Dendritic cell treated with granulocyte-macrophage colony-stimulating factor and Interleukin-4, amounts not matched to agents 40 ng/mL and 50 ng/mL, for 4 days (primary cell): ENCODE results near the gene OGDHL.

ENCODE experiments used
- H3K27ac Mint-ChIP-seq: one replicate; pipeline ENCODE4 v1.8.0; 2022; ENCODE audit warnings: mild to moderate bottlenecking, mixed read lengths
- H3K27me3 Mint-ChIP-seq: one replicate; pipeline ENCODE4 v1.8.0; 2022; ENCODE audit warnings: mild to moderate bottlenecking, mixed read lengths
- H3K36me3 Mint-ChIP-seq: one replicate; pipeline ENCODE4 v1.8.0; 2022; ENCODE audit warnings: low read depth, mixed read lengths
- H3K4me1 Mint-ChIP-seq: one replicate; pipeline ENCODE4 v1.8.0; 2022; ENCODE audit warnings: low read depth, mixed read lengths
- H3K4me3 Mint-ChIP-seq: one replicate; pipeline ENCODE4 v1.8.0; 2022; ENCODE audit warnings: mild to moderate bottlenecking, moderate library complexity, mixed read lengths
- H3K9me3 Mint-ChIP-seq: one replicate; pipeline ENCODE4 v1.8.0; 2022; ENCODE audit warnings: mixed read lengths
- intact Hi-C: fragments of 100-400 bp; cut with micrococcal nuclease; formaldehyde crosslinking; loops from one replicate; pipeline ENCODE4 v1.15.0; 2022

The OGDHL gene

DNA sequence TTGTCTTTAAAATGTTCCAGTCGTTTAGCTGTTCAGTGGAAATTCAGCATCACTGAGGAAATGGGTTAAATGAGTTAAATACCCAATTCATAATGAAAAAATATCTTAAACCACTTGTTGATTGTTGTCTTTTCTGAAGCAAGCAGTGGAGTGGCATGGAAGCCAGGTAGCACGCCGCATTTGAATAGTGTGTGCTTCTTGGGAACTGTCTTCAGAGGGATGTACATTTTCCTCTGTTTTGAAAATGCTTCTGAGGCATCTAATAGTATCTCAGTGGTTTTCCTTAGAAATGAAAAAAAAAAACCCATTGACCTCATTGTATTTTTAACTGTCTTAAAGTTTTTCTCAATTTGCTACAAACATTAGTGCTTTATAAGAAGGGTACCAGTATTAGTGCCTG is 54.5 kb downstream of the OGDHL start:
- Mint-ChIP-seq H3K27ac (no peak overlapping the region), H3K9me3 (peaks cover 5% of the 10 kb centered on the region), H3K4me1 (no peaks in the 10 kb centered on the region), H3K27me3 (peaks cover 7% of the 10 kb centered on the region), H3K4me3 (no peak overlapping the region), H3K36me3 (no peaks in the 10 kb centered on the region)
- intact Hi-C loops = no loop called here

DNA sequence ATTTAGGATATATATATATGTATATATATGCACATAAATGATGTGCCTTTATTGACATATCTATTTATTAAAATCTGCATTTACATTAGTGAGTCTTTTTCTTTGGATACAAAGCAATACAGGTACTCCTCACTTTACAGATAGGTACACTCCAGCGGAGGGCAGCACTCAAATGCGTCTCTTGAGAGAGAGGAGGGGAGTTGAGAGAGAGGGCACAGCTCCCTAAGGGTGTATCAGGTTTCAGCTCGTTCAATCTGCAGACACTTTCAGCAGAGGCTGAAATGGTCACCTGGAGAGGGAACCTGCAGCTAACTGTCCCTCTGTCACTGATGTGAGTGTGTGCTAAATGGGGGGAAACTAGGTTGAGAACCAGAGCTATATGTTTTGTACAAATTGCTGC is 61.1 kb downstream of the OGDHL start:
- Mint-ChIP-seq H3K4me1 (no peaks in the 10 kb centered on the region), H3K36me3 (no peaks in the 10 kb centered on the region), H3K27ac (no peak overlapping the region), H3K4me3 (no peak overlapping the region), H3K9me3 (peaks cover 6% of the 10 kb centered on the region), H3K27me3 (peaks cover 6% of the 10 kb centered on the region)
- intact Hi-C loops = no loop called here

DNA sequence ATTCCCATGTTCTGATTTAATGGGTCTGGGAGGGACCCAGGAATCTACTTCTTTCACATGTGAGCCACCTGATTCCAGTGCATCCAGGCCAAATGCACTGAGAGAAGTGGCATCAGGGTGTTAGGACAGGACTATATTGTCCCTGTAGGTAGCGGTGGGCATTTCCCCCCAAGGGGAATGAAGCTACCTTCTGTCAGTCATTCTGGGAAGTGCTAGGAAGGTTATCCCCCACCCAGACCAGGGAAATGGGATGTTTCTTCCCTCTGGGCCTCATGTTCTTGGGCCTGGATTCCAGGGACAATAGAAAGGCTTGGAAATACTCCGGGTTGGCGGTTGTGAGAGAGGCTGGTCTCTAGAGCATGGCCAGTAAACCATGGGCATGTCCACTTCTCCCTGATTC is 61.9 kb downstream of the OGDHL start:
- Mint-ChIP-seq H3K9me3 (peaks cover 6% of the 10 kb centered on the region), H3K4me3 (no peak overlapping the region), H3K4me1 (no peaks in the 10 kb centered on the region), H3K27ac (no peak overlapping the region), H3K27me3 (peaks cover 6% of the 10 kb centered on the region), H3K36me3 (no peaks in the 10 kb centered on the region)
- intact Hi-C loops = no loop called here

DNA sequence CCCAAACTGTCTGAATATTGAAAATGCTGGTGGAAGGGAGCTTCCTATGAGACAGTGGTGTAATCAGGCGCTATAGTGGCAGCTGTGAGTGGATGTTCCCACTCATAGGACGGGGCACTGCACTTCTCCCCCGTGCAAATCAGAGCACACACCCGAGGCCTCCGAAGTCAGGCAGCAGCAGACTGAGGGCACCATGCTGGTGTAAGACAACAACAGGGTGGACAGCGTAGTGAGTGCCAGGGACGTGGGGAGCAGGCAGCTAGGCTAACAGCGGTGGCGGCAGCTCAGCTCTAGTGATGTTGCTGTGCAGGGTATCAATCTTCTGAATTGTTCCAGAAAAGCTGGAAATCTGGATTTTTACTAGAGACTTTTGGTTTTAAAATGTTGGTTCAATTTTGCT is 63.4 kb downstream of the OGDHL start:
- Mint-ChIP-seq H3K36me3 (no peaks in the 10 kb centered on the region), H3K4me1 (no peaks in the 10 kb centered on the region), H3K27me3 (peaks cover 8% of the 10 kb centered on the region), H3K27ac (no peak overlapping the region), H3K4me3 (no peak overlapping the region), H3K9me3 (peaks cover 6% of the 10 kb centered on the region)
- intact Hi-C loops = no loop called here

GRCh38 chr10:49696311-49696710 is 65.8 kb downstream of the OGDHL start:
- H3K27ac Mint-ChIP-seq = no peak overlapping the region
- H3K9me3 Mint-ChIP-seq = no peaks in the 10 kb centered on the region
- H3K4me1 Mint-ChIP-seq = no peaks in the 10 kb centered on the region
- H3K27me3 Mint-ChIP-seq = peaks cover 21% of the 10 kb centered on the region
- no peak overlapping the region for H3K4me3 Mint-ChIP-seq
- intact Hi-C loops = no loop called here
- no peaks in the 10 kb centered on the region for H3K36me3 Mint-ChIP-seq

- no peaks in the 10 kb centered on the region for H3K36me3 Mint-ChIP-seq
- peaks cover 39% of the 10 kb centered on the region for H3K27me3 Mint-ChIP-seq
- no peak overlapping the region for H3K4me3 Mint-ChIP-seq
- intact Hi-C loops = no loop called here
- H3K9me3 Mint-ChIP-seq = no peaks in the 10 kb centered on the region
- no peak overlapping the region for H3K27ac Mint-ChIP-seq
- H3K4me1 Mint-ChIP-seq = no peaks in the 10 kb centered on the region
These were observed 67.7 kb downstream of the OGDHL start for GRCh38 chr10:49694466-49694865.

DNA sequence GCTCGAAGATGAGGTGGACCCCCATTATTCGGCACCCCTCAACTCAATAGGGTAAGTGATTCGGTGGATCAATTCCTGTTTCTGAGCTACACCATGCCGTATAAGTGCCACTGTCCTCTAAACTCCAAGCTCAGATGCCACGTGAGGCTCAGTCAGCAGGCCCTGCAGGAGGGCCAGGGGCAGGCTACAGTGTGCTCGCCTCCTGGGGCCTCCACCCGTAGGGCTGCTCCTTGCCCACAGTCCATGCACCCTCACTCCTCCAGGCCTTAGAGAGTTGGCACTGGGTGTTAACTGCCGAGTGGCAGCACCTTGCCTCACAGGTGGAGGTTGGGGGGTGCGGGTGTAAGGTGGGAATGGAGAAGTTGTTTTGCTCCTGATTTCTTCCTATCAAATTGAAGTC is 70.5 kb downstream of the OGDHL start:
- Mint-ChIP-seq H3K4me1 (no peaks in the 10 kb centered on the region), H3K4me3 (no peak overlapping the region), H3K36me3 (no peaks in the 10 kb centered on the region), H3K9me3 (no peaks in the 10 kb centered on the region), H3K27ac (no peak overlapping the region), H3K27me3 (peaks cover 60% of the 10 kb centered on the region)
- intact Hi-C loops = no loop called here

DNA sequence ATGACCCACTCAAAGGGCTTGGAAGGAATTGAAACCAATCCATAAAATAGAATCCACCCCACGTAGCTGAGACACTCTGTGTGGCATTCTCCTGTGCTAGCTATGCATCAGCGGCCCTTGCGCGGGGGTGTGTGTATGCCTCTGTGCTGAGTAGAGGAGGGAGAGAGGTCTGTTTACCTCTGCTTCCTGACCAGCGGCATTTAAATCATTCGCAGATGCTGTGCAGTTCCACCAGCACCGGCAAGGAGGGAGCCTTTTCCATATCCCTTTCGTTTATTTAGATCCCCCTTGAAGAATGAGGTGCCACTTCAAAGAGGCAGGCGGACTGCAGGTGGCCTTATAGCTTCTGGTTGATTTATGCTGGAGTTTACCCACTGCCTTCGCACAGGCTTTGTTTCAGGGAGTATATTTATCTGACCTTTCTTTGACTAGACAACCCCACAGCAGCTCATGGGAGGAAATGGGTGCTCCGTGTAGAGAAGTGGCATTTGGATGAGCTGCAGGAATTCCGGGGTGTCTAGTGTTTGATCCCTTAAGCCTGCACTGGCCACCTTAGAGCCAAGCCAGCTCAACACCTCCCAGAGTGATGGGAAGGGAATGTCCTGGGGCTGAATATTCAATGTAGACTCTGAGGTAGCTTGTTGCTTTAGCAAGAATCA is 71.3 kb downstream of the OGDHL start:
- no peaks in the 10 kb centered on the region for H3K9me3 Mint-ChIP-seq
- H3K27me3 Mint-ChIP-seq = peaks cover 55% of the 10 kb centered on the region
- no peaks in the 10 kb centered on the region for H3K36me3 Mint-ChIP-seq
- intact Hi-C loops = no loop called here
- H3K4me1 Mint-ChIP-seq = no peaks in the 10 kb centered on the region
- no peak overlapping the region for H3K4me3 Mint-ChIP-seq
- no peak overlapping the region for H3K27ac Mint-ChIP-seq

- Mint-ChIP-seq H3K27me3 (peaks cover 56% of the 10 kb centered on the region), H3K36me3 (no peaks in the 10 kb centered on the region), H3K4me1 (no peaks in the 10 kb centered on the region), H3K27ac (no peak overlapping the region), H3K9me3 (no peaks in the 10 kb centered on the region), H3K4me3 (no peak overlapping the region)
- intact Hi-C loops = no loop called here
These were observed 72.1 kb downstream of the OGDHL start for GRCh38 chr10:49689882-49690510.

DNA sequence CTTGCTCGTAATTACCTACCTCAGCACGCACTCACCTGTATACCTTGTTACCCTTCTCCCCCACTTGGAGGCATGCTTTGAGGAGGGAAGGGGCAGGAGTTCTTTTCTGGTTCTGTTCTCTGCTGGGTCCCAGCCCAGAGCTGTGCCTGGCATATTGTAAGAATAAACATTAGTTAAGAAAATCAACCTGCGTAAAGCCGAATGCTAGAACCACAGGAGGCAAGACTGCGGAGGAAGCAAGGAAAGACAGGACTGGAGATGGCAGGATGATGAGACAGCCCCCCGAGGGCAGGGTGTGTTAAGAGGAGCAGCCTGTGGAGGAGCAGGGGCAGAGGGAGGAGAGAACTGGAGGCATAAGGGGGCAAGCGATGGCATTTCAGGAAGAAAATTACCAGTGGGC is 73.2 kb downstream of the OGDHL start:
- no peaks in the 10 kb centered on the region for H3K36me3 Mint-ChIP-seq
- H3K4me1 Mint-ChIP-seq = no peaks in the 10 kb centered on the region
- intact Hi-C loops = no loop called here
- H3K27ac Mint-ChIP-seq = no peak overlapping the region
- H3K27me3 Mint-ChIP-seq = peaks cover 55% of the 10 kb centered on the region
- H3K9me3 Mint-ChIP-seq = no peaks in the 10 kb centered on the region
- H3K4me3 Mint-ChIP-seq = no peak overlapping the region

GRCh38 chr10:49688261-49688846 is 73.8 kb downstream of the OGDHL start:
- Mint-ChIP-seq H3K9me3 (no peaks in the 10 kb centered on the region), H3K36me3 (no peaks in the 10 kb centered on the region), H3K4me1 (no peaks in the 10 kb centered on the region), H3K27ac (no peak overlapping the region), H3K27me3 (peaks cover 52% of the 10 kb centered on the region), H3K4me3 (no peak overlapping the region)
- intact Hi-C loops = no loop called here

DNA sequence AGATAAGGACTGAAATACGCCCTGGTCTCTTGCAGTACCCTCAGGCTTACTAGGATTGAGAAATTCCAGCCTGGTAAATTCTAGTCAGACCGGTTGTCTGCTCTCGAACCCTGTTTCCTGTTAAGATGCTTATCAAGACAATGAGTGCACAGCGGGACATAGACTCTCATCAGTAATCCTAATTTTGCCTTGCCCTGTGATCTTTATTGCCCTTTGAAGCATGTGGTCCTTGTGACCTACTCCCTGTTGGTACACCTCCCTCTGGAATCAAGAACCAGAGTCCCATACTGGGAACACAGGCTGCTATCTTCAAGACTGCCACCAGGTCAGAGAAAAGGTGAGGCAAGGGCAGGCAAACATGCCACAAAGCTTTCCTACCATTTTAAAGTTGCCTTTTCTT is 75.5 kb downstream of the OGDHL start:
- H3K9me3 Mint-ChIP-seq = peaks cover 7% of the 10 kb centered on the region
- no peak overlapping the region for H3K4me3 Mint-ChIP-seq
- H3K27me3 Mint-ChIP-seq = peaks cover 45% of the 10 kb centered on the region
- H3K36me3 Mint-ChIP-seq = no peaks in the 10 kb centered on the region
- intact Hi-C loops = no loop called here
- no peaks in the 10 kb centered on the region for H3K4me1 Mint-ChIP-seq
- no peak overlapping the region for H3K27ac Mint-ChIP-seq
